Measurements from ENCODE around the gene PHLDA3.
A peak's percentile ranks its signal among the peaks of the same experiment; 100 is the strongest.

Gene PHLDA3

GRCh38 chr1:201461645-201462441 is 7.1 kb downstream of the PHLDA3 start:
- peak; percentile 93 for DNase-seq (ENCODE audit: low read depth, low spot score)

GRCh38 chr1:201460814-201461644 is 8.0 kb downstream of the PHLDA3 start:
- no peak for DNase-seq (ENCODE audit: low read depth, low spot score)

- no peak for DNase-seq (ENCODE audit: low read depth, low spot score)
These were observed 9.2 kb downstream of the PHLDA3 start for GRCh38 chr1:201459775-201460174.

- no peak for DNase-seq (ENCODE audit: low read depth, low spot score)
These were observed 9.9 kb downstream of the PHLDA3 start for GRCh38 chr1:201459052-201459451.

GRCh38 chr1:201457508-201457960 is 11.5 kb downstream of the PHLDA3 start:
- no peak for DNase-seq (ENCODE audit: low read depth, low spot score)

GRCh38 chr1:201456499-201457309 is 12.3 kb downstream of the PHLDA3 start:
- DNase-seq (ENCODE audit: low read depth, low spot score), result no peak

GRCh38 chr1:201455098-201455497 is 13.9 kb downstream of the PHLDA3 start:
- DNase-seq (ENCODE audit: low read depth, low spot score), result no peak

GRCh38 chr1:201454608-201455007 is 14.4 kb downstream of the PHLDA3 start:
- DNase-seq (ENCODE audit: low read depth, low spot score), result no peak

- DNase-seq (ENCODE audit: low read depth, low spot score), result no peak
These were observed 16.1 kb downstream of the PHLDA3 start for GRCh38 chr1:201452866-201453265.

- DNase-seq (ENCODE audit: low read depth, low spot score), result no peak
These were observed 18.2 kb downstream of the PHLDA3 start for GRCh38 chr1:201450721-201451291.

- DNase-seq (ENCODE audit: low read depth, low spot score), result no peak
These were observed 20.0 kb downstream of the PHLDA3 start for GRCh38 chr1:201448990-201449389.

- DNase-seq (ENCODE audit: low read depth, low spot score), result no peak
These were observed 20.8 kb downstream of the PHLDA3 start for GRCh38 chr1:201447903-201448871.

- no peak for DNase-seq (ENCODE audit: low read depth, low spot score)
These were observed 23.7 kb downstream of the PHLDA3 start for GRCh38 chr1:201445310-201445709.

- no peak for DNase-seq (ENCODE audit: low read depth, low spot score)
These were observed 24.2 kb downstream of the PHLDA3 start for GRCh38 chr1:201444792-201445191.

GRCh38 chr1:201443747-201444146 is 25.2 kb downstream of the PHLDA3 start:
- no peak for DNase-seq (ENCODE audit: low read depth, low spot score)

GRCh38 chr1:201436969-201437368 is 32.0 kb downstream of the PHLDA3 start:
- DNase-seq (ENCODE audit: low read depth, low spot score), result no peak

GRCh38 chr1:201436393-201436792 is 32.6 kb downstream of the PHLDA3 start:
- no peak for DNase-seq (ENCODE audit: low read depth, low spot score)

GRCh38 chr1:201434266-201434665 is 34.7 kb downstream of the PHLDA3 start:
- no peak for DNase-seq (ENCODE audit: low read depth, low spot score)

GRCh38 chr1:201433609-201434008 is 35.4 kb downstream of the PHLDA3 start:
- DNase-seq (ENCODE audit: low read depth, low spot score), result no peak

- no peak for DNase-seq (ENCODE audit: low read depth, low spot score)
These were observed 38.2 kb downstream of the PHLDA3 start for GRCh38 chr1:201430776-201431175.

Data from smooth muscle cell of the brain vasculature (primary cell).